B cell (primary cell): Measurements from ENCODE around the gene TMED6. TPM values are rescaled to one million over a fixed set of nuclear protein-coding genes. Genes with fewer than 3 reads are reported as not detected.

Experiments used
- ATAC-seq: fragments of 200-7000 bp; cut with Tn5 transposase; one replicate; pipeline ENCODE4 v1.10.0; 2021; ENCODE audit warnings: low read depth, mild to moderate bottlenecking, moderate number of reproducible peaks, moderate library complexity
- CTCF ChIA-PET: fragments of 350-600 bp; sonication (Branson Sonifier 250); formaldehyde crosslinking; loops from one replicate; lab custom pipeline; 2021; ENCODE audit warnings: antibody characterized with exemption, inconsistent platforms; lab: Charles Lee
- POLR2A ChIA-PET: fragments of 350-600 bp; sonication (Branson Sonifier 250); formaldehyde crosslinking; loops from one replicate; lab custom pipeline; 2021; ENCODE audit warnings: antibody characterized with exemption; lab: Charles Lee
- DNase-seq: peaks from one replicate; pipeline ENCODE4 v3.0.0; 2013
- H2AFZ ChIP-seq: 2 replicates; pipeline ENCODE4 v1.6.1; 2012; ENCODE audit warnings: mild to moderate bottlenecking, low read depth, low read length; ENCODE audit not compliant: insufficient read depth, poor library complexity, severe bottlenecking
- H3K27ac ChIP-seq, 2 donors: 1 replicate in 1 of 2; 2 replicates in 1 of 2; pipeline ENCODE4 v1.5.1; 2012 to 2013; ENCODE audit warnings: low read length in 2 of 2, mild to moderate bottlenecking in 2 of 2, moderate library complexity in 1 of 2
- H3K27me3 ChIP-seq, 4 experiments: fragments of 200-600 bp in 1 of 4; sonication (generic) in 1 of 4; replicated peaks in 1 of 4; 1 replicate in 2 of 4; 2 replicates in 2 of 4; pipeline versions ENCODE4 v1.6.1 to v1.7.0; 2013 to 2016; ENCODE audit warnings: low read length in 3 of 4, mild to moderate bottlenecking in 2 of 4, mixed read lengths in 1 of 4, moderate library complexity in 1 of 4; ENCODE audit not compliant: insufficient read depth in 4 of 4, control insufficient read depth in 3 of 4; ENCODE audit errors: control extremely low read depth in 1 of 4
- H3K36me3 ChIP-seq, 2 experiments: replicated peaks in 1 of 2; 1 replicate in 1 of 2; 2 replicates in 1 of 2; pipeline versions ENCODE4 v1.6.1 to v1.7.1; 2013; ENCODE audit warnings: low read length in 1 of 2; ENCODE audit not compliant: insufficient read depth in 2 of 2, control insufficient read depth in 1 of 2; ENCODE audit errors: control extremely low read depth in 1 of 2, extremely low read depth in 1 of 2
- H3K4me1 ChIP-seq, 2 donors: fragments of 200-600 bp in 1 of 2; sonication (generic) in 1 of 2; 1 replicate in 1 of 2; 2 replicates in 1 of 2; pipeline versions ENCODE4 v1.5.1 to v1.6.1; 2013 to 2017; ENCODE audit warnings: low read length in 2 of 2; ENCODE audit not compliant: control insufficient read depth in 2 of 2, insufficient read depth in 2 of 2
- H3K4me2 ChIP-seq: replicated peaks from 2 replicates; pipeline ENCODE3; 2012; ENCODE audit warnings: mild to moderate bottlenecking, low read depth, low read length; ENCODE audit not compliant: poor library complexity, severe bottlenecking
- H3K4me3 ChIP-seq, 5 experiments: fragments of 200-600 bp in 1 of 5; sonication (generic) in 1 of 5; 1 replicate in 3 of 5; 2 replicates in 2 of 5; pipeline versions ENCODE4 v1.5.1 to v1.7.0; 2011 to 2016; ENCODE audit warnings: low read length in 4 of 5, mild to moderate bottlenecking in 4 of 5, low read depth in 2 of 5, control low read depth in 1 of 5, moderate library complexity in 1 of 5; ENCODE audit not compliant: insufficient read depth in 1 of 5; ENCODE audit errors: control extremely low read depth in 1 of 5, extremely low read depth in 1 of 5
- H3K79me2 ChIP-seq: fragments of 200-600 bp; sonication (generic); one replicate; pipeline ENCODE4 v1.6.0; 2016; ENCODE audit warnings: low read length; ENCODE audit not compliant: control insufficient read depth, insufficient read depth
- H3K9ac ChIP-seq: fragments of 200-600 bp; sonication (generic); 2 replicates; pipeline ENCODE4 v1.6.1; 2017; ENCODE audit warnings: mild to moderate bottlenecking, low read length, moderate library complexity
- H3K9me3 ChIP-seq, 3 donors: one replicate each; pipeline versions ENCODE4 v1.6.1 to v1.7.1; 2013; ENCODE audit warnings: low read length in 2 of 3; ENCODE audit not compliant: control insufficient read depth in 2 of 3, insufficient read depth in 1 of 3; ENCODE audit errors: control extremely low read depth in 1 of 3
- H4K20me1 ChIP-seq: 2 replicates; pipeline ENCODE4 v1.6.0; 2012; ENCODE audit warnings: mild to moderate bottlenecking, low read length; ENCODE audit not compliant: insufficient read depth, control insufficient read depth, poor library complexity, severe bottlenecking
- H3K27ac Mint-ChIP-seq: one replicate; pipeline ENCODE4 v1.8.0; 2021; ENCODE audit warnings: mixed read lengths
- H3K27me3 Mint-ChIP-seq: one replicate; pipeline ENCODE4 v1.8.0; 2021; ENCODE audit warnings: mixed read lengths
- H3K4me1 Mint-ChIP-seq: one replicate; pipeline ENCODE4 v1.8.0; 2021; ENCODE audit warnings: mixed read lengths
- H3K4me3 Mint-ChIP-seq: one replicate; pipeline ENCODE4 v1.8.0; 2021; ENCODE audit warnings: mixed read lengths
- H3K9me3 Mint-ChIP-seq: one replicate; pipeline ENCODE4 v1.8.0; 2022; ENCODE audit warnings: mixed read lengths; ENCODE audit not compliant: insufficient read depth
- EZH2 ChIP-seq: IDR thresholded peaks from 2 replicates; pipeline ENCODE4 v1.6.1; 2012; ENCODE audit warnings: borderline replicate concordance, low read depth, mild to moderate bottlenecking, moderate library complexity, low read length; ENCODE audit not compliant: insufficient read depth, poor library complexity, severe bottlenecking
- WGBS: methylation state at CpG from one replicate; pipeline ENCODE4 v1.1.5; 2013; ENCODE audit warnings: missing lambda C conversion rate; ENCODE audit not compliant: insufficient coverage; 5-methylcytosine and 5-hydroxymethylcytosine counted together
- intact Hi-C: fragments of 100-400 bp; cut with micrococcal nuclease; formaldehyde crosslinking; loops from one replicate; pipeline ENCODE4 v1.10.0; 2022
- polyA minus RNA-seq: library from RNA; depleted of rRNA, polyadenylated mRNA; stranded (reverse); fragments of >200 nt; gene quantifications from 2 replicates; pipeline ENCODE4 v1.2.3, GENCODE V29; 2012
- polyA plus RNA-seq: library from polyadenylated mRNA; depleted of rRNA; stranded (reverse); fragments of >200 nt; gene quantifications from 2 replicates; pipeline ENCODE4 v1.2.3, GENCODE V29; 2012
- total RNA-seq, 2 donors: library from RNA; stranded (reverse); fragments of 120-200 nt in 1 of 2; gene quantifications; 1 replicate in 1 of 2; 2 replicates in 1 of 2; pipeline versions ENCODE4 v1.2.3 to v1.2.4, GENCODE V29; 2013 to 2022
- TF ChIP-seq, protein P1 (sequence below): fragments of 200-600 bp; IDR thresholded peaks from one replicate; pipeline ENCODE4 v1.8.0; 2022; ENCODE audit warnings: antibody characterized with exemption, mild to moderate bottlenecking

TMED6 gene
- total RNA-seq (4.5 and 6.3 TPM in 2 replicates), polyA plus RNA-seq (0.78 and 0.81 TPM in 2 replicates), polyA minus RNA-seq (0.29 TPM in 1 of 2 replicates, not detected in the other)
- total RNA-seq (2013): 1.7 TPM

DNA sequence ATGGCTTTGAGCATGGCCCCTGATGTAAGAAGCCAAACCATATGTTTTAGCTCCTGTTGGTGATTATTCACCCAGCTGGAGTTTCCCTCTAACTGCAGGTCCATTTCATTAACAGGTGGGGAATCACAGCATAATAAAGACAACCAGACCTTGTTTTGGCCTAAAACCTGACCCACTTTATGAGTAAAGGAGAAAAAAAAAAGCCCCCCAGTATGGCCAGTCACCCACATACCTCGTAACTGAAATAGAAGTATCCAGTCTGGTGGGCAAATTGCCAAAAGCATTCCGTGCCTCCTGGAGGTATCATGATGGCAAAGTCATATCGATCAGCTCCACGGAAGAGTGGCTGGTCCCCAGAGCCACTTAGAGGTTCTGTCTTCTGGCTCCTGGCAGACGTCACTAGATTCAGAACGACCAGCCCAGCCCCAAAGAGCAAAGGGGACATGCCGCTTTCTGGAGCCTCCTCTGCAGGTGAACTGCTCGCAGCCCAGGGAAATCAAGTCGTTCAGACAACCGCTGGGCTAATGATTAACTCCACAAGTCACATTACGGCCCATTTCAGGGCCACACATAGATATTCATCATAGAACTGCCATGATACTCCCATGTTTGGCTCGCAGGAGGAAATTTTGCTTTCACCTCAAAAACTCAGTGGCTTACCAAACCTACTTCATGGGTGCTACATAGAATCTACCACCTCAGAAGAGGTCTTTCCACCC lies at the start of gene TMED6:
Gene TMED6, minus strand, starts transcription at position 478 of the 719 bp plus-strand sequence. Its CDS starts 33 bp downstream, at position 445.
- Histone ChIP-seq H3K9ac (no peak within 1 kb of the TSS), H3K9me3 (no peaks in the 10 kb centered on the region), H3K27ac (no peak within 1 kb of the TSS), H3K36me3 (peaks cover 2 to 22% of the 10 kb centered on the region in 2 experiments), H3K4me2 (no peak within 1 kb of the TSS), H3K27me3 (no peaks in the 10 kb centered on the region), H4K20me1 (no peaks in the 10 kb centered on the region), H3K4me1 (no peaks in the 10 kb centered on the region), H3K79me2 (no peaks in the 10 kb centered on the region), H3K4me3 (no peak within 1 kb of the TSS), H2AFZ (no peak within 1 kb of the TSS)
- no peak for DNase-seq
- intact Hi-C loops: no loop called here
- no peaks in the 10 kb centered on the region for H3K9me3 Mint-ChIP-seq
- no peak within 1 kb of the TSS for H3K27ac Mint-ChIP-seq
- TF ChIP-seq, protein P1, sequence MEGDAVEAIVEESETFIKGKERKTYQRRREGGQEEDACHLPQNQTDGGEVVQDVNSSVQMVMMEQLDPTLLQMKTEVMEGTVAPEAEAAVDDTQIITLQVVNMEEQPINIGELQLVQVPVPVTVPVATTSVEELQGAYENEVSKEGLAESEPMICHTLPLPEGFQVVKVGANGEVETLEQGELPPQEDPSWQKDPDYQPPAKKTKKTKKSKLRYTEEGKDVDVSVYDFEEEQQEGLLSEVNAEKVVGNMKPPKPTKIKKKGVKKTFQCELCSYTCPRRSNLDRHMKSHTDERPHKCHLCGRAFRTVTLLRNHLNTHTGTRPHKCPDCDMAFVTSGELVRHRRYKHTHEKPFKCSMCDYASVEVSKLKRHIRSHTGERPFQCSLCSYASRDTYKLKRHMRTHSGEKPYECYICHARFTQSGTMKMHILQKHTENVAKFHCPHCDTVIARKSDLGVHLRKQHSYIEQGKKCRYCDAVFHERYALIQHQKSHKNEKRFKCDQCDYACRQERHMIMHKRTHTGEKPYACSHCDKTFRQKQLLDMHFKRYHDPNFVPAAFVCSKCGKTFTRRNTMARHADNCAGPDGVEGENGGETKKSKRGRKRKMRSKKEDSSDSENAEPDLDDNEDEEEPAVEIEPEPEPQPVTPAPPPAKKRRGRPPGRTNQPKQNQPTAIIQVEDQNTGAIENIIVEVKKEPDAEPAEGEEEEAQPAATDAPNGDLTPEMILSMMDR: no peak
- TF ChIP-seq EZH2: no peak
- no peak within 1 kb of the TSS for H3K4me3 Mint-ChIP-seq
- 98% methylated on average over 11 of the region's 12 CpGs for WGBS
- ChIA-PET POLR2A (interaction anchor here (0.7 kb wide), 1 partner anchor 874 kb away, joined by 6 read pairs; no protein-coding TSS in a partner anchor), CTCF (no interaction called here)
- H3K4me1 Mint-ChIP-seq: no peaks in the 10 kb centered on the region
- H3K27me3 Mint-ChIP-seq: no peaks in the 10 kb centered on the region
- no peak for ATAC-seq

DNA sequence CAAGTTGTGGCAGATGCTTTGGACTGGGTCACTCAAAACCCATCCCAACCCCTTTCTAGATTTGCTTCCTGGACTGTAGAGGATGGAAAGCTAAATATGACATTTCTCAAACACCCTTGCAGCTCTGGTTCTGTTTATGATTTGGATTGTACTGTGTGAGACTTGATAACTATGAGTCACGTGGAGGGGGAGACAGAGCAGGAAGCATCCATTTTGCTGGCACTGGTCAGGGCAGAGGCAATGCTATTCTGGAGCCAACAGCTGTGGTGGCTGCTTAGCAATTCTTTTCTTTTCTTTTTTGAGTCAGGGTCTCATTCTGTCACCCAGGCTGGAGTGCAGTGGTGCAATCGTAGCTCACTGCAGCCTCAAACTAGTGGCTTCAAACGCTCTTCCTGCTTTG lies 47.8 kb upstream of the TMED6 start:
- ChIA-PET CTCF (interaction anchor here (1.2 kb wide), 1 partner anchor 11 kb away, joined by 4 read pairs; no protein-coding TSS in a partner anchor), POLR2A (no interaction called here)
- no peak overlapping the region for H3K4me2 ChIP-seq
- H3K27me3 ChIP-seq: no peaks in the 10 kb centered on the region
- no peaks in the 10 kb centered on the region for H3K36me3 ChIP-seq
- no peak overlapping the region for H3K4me3 ChIP-seq
- H3K27ac Mint-ChIP-seq: no peak overlapping the region
- no peak overlapping the region for H2AFZ ChIP-seq
- no peaks in the 10 kb centered on the region for H3K9me3 ChIP-seq
- no peak overlapping the region for H3K4me3 Mint-ChIP-seq
- 74% methylated on average over 3 of the region's 3 CpGs for WGBS
- intact Hi-C loops: loop anchor here (5.0 to 10.0 kb wide), 2 partner anchors 243 to 305 kb away; no protein-coding TSS in a partner anchor
- H3K79me2 ChIP-seq: no peaks in the 10 kb centered on the region
- H3K9ac ChIP-seq: no peak overlapping the region
- H3K9me3 Mint-ChIP-seq: no peaks in the 10 kb centered on the region
- H3K4me1 ChIP-seq: peaks cover 5 to 7% of the 10 kb centered on the region in 2 donors
- no peak for ATAC-seq
- H3K27me3 Mint-ChIP-seq: no peaks in the 10 kb centered on the region
- no peak for DNase-seq
- TF ChIP-seq EZH2: no peak
- TF ChIP-seq, protein P1: no peak
- peaks cover 9% of the 10 kb centered on the region for H3K4me1 Mint-ChIP-seq
- H4K20me1 ChIP-seq: no peaks in the 10 kb centered on the region
- H3K27ac ChIP-seq: no peak overlapping the region
